ENCODE measurements around the gene ADGRD1.

Gene ADGRD1

DNA sequence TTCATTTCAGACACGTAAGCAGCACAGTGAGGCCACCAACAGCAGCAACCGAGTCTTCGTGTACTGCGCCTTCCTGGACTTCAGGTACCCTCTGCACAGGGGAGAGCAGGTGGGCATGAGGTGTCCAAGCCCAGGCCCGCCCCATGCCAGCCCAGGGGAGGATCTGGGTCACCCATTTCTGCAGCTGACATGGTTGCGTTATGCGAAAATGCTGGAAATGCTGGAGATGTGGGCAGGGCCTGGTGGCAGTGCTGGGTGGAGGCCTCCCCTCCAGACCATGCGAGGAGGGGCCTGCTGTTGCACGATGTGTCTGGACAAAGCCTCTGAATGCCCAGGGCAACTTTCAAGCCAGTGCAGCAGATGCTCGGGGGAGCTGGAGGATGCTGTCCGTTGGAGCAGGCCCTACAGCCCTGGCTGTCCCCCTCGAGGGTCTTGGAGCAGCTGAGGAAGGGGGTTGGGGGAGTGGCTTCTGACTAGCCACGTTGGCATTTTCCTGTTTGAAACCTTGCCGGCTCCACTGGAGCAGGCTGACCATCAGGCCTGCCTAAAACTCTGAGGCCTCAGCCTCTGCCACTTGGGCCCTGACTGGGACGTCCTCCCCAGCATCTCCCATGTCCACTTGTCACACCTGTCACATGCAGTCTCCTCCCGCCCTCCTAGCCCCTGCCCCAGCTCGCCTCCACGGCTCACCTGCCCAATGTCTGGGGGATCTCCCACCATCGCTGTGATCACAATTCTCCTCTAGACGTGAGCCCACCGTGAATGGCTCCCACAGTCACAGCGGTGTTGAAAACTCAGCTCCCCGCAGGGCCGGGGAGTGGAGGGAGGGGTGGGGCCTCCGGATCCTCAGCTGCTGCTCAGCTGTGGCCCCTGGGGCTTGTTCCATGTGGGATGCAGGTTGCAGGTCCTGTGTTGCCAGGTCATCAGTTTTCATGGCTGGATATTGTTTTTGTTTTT lies 123.4 kb downstream of the ADGRD1 start:
- no peak for DNase-seq

DNA sequence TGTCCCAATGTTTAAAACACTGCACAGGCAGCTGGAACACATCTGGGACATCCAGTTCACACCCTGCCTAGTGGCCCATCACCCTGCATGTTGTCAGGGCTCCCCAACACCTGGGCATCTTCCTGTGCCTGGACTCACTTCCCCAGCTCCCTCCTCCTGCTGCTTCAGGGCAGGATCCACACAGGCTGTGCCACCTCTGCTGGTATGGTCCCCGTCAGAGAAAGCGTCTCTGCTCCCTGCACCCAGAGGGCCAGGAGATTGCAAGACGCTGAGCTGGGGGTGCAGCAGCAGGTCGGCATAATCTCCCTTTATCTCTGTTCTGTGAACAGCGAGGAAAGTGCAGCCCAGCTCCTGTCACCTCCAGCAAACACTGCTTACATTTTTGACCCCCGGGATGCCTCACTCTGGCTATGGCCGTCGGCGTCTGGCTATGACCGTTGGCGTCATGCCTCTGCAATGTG lies 124.3 kb downstream of the ADGRD1 start:
- DNase-seq, result no peak

DNA sequence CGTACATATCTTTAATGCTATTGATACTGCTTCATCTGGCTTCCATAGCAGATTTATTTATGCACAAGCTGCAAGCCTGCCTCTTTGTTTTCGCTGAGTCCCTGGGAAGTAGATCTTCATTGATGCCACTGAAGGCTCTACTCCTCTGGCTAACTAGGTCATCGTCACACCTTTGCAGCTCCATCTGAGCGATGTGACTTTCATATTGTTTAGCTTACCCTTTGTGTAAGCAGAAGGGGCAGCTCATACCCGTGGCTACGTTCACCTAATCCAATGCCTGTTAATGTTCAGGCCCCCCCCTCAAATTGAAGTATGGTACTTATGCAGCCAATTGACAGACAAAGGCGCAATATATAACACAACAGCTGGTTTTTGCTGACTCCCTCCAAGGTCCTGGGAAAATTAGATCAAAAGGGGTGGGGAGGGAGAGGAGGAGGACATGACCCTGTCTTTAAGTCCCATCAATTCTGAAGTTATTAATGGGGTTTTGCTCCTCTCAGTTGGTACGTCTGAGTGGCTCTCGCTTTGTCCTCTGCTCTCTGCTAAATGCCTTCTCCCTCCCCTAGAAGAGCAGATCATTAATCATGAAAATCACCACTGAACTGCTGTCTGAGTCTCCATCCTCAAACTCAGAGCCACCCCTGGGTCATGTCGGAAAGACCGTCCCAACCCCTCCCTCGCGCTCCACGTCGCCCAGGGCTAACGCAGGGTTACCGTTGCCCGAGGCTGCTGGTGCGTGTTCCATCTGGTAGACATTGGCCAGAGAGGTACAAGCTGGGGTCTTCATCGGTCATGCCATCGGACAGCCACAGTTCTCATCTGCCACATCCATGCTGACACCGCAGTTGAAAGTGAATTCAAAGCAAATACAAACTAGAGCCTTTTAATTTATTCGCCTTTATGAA lies 128.8 kb downstream of the ADGRD1 start:
- no peak for DNase-seq

DNA sequence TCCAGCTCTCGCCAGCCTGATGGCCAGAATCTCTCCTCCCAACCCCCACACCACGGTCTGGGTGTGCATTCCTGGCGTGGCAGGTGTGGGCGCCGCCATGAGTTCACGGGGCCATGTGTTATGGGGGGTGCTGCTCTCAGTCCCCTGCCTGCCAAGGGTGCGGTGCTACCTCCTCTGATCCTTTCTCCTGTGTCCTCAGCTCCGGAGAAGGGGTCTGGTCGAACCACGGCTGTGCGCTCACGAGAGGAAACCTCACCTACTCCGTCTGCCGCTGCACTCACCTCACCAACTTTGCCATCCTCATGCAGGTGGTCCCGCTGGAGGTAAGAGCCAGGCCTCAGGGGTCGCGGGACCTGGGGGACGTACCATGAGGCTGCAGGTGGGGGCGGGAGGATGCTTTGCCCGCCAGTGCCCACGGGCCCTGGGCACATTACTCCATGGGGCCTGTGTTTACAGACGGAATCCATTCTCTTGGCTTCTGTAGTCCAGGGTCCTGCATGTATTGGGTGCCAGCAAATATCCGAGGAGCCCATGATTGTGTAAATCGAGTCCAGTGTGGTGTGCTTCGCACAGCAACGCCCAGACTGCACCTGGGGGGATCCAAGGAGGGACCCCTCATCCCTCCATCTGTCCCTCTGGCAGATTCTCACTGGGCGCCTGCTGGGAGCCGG lies 130.8 kb downstream of the ADGRD1 start:
- no peak for DNase-seq

DNA sequence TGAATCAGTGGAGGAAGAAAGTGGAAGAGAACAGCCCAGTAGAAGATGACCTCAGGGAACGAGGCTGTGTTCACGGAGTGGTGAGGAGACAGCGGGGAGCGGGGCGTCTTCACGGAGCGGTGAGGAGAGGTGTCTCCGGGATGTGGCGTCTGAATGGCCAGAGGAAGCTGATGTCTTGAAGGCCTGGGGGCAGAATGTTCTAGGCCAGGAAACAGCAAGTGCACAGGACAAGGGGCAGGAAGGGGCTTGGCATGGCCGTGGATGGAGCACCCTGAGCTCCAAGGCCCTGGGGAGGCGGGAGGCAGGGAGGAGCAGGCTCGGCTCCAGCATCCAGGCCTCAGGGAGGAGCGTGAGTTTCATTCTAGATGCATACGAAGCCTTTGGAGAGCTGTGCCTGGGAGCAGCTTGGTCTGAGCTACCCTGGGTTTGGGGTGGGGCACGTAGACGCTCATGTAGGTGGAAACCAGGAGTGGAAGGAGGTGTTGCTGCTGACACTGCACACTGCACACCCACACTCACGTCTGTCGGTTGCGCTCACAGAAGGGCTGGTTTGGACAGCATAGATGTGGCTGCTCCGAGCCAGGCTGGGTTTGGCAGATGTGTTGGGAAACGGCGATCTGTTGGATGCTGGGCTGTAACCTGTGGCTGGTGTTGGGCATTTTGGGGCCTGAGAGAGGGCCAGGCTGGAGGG lies 131.6 kb downstream of the ADGRD1 start:
- no peak for DNase-seq

DNA sequence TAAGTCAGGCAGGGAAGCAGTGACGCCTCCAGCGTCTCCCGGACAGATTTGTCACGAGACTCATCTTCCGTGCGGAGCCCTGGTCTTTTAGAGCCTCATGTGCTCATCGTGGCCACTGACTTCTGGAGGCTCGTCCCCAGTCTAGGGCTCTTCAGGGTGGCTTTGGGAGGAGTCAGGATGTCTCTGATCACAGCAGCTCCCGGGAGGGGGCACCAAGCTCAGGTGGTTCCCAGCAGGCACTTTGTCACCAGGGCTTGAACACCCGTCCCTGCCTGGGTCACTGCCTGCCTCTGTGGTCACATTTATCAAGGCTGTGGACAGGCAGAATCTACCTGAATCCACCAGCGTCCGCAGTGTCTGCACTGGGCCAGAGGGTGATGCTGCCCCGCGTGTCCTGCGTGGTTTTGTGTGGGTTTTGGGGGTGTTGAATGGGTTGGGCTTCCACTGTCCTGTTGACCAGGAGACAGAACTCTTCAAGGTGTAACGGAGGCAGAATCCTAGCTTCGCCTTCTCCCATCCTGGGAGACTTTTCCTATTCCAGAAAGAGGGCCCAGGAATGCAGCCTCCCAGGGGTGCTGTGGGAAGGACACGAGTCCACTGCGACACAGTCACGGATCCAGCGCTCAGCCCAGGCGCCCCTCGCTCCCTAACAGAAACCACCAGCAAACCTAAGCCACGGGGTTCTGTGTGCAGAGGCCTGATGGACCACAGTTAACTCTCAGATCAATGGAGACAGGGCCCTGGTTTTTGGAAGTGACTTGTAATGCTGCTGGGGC lies 132.3 kb downstream of the ADGRD1 start:
- no peak for DNase-seq

DNA sequence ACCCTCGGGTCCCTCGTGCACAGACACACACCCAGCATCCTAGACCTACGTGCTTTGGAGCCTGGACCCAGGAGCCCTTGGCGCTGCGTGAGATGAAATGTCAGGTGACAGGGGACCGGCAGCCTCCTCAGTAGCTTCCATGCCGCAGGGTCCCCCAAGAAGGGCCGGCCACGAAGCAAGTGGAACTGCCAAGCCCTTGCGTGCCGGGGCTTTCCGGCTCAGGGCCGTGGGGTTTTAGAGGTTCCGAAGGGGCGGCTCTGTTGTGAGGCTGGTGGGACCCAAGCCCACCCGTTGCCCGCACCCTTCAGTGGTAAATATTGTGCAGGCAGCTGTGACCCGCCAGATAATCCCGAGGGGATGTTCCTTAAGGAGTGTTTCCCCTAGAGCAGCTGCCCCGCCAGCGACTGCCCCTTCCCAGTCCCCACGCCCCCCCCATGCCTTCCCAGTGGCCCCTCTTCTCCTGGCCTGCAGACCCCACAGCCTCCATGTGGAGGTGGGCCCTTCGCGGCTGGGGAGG lies 133.7 kb downstream of the ADGRD1 start:
- DNase-seq, result no peak

DNA sequence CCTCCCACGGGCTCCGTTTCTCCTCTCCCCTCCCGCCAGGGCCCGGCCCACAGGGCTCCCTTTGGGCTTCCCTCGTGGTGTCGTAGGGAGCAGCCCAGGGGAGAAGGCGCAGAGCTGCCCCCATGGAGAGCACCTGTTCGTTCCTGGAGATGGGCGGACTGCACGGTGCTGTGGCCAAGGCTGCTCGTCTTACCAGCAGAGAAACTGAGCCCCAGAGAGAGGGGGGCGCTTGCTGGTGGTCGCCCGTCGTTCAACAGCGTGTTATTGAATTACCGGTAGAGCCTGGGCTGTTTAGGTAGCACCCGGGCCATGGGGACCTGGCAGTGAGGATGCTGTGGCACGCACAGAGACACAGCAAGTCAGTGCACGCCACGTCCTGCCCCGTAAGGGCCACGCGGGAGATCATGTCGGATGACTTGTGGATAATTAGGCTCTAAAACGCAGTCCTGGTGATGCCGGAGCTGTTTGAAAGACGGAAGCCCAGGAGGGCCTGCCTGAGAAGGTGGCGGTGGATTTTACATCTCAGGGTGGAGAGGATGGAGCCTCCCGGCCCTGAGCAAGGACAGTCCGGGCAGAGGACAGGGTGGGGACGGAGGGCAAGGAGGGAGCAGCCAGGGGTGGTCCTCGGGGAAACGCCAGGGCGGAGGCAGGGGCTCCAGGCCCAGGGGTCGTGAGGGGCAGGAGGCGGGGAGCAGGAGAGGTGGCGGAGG lies 134.4 kb downstream of the ADGRD1 start:
- no peak for DNase-seq

DNA sequence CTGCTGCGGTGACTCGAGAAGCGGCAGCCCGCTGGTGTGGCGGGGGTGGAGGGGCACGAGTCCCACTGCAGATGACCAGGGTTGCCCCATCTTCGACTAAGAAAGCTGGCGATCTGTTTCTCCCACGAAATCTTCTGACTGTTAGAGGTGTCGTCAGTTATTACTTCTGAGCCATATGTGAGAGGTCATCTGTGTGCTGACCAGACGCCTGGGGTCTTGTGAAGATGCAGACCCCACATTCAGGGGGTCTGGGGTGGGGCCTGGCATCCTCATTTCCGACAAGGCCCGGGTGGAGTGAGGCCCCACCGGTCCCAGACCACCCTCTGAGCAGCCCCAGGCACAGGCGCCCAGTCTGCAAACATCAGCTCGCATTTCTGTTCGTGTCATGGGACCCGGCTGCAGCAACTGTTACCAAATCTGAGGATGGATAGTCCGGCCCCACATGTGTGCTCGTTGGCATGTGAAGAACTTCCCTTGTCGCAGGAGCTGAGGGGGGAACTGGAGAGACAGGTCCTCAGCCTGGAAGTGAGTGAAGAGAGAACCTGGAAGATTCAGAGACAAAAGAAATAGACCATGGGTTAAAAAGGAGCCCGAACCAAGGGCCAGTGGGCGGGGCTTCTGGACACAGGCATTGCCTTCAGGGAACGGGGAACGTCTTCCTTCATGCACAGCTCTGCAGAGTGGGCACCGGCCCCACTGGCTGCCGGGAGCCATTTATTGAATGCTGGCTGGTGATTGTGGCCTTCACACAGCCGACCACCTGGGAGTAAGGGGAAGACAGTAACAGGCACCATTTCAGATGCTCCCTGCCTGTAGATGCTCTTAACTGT lies 135.2 kb downstream of the ADGRD1 start:
- DNase-seq, result no peak

DNA sequence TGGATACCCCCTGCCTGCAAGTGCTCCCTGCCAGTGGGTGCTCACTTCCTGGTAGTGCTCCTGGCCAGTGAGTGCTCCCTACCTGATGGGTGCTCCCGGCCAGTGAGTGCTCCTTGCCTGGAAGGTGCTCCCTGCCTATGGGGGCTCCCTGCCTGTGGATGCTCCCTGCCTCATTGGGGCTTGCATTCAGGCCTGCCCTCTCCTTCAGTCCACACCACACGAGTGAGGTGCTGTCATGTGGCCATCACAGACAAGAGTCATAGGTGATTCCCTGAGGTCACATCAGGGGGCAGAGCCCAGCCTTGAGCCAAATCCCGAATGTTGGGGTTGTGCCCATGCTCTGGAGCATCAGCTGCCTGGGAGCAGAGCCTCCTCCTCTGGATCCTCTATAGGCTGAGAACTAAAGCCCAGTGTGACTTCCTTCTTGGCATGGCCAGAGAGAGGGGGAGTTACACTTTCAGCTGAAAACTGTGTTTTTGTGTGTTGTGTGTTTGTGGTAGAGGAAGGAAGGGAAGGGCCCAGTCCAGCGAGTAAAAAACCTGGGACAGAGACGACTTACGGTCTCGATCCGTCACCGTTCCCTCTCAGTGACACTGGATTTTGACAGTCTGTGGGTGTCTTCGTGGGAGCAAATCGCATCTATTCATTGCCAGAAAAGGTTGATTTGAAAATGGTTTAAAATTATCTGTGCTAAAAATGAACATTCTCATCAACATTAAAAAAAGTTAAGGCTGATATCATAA lies 136.0 kb downstream of the ADGRD1 start:
- no peak for DNase-seq

DNA sequence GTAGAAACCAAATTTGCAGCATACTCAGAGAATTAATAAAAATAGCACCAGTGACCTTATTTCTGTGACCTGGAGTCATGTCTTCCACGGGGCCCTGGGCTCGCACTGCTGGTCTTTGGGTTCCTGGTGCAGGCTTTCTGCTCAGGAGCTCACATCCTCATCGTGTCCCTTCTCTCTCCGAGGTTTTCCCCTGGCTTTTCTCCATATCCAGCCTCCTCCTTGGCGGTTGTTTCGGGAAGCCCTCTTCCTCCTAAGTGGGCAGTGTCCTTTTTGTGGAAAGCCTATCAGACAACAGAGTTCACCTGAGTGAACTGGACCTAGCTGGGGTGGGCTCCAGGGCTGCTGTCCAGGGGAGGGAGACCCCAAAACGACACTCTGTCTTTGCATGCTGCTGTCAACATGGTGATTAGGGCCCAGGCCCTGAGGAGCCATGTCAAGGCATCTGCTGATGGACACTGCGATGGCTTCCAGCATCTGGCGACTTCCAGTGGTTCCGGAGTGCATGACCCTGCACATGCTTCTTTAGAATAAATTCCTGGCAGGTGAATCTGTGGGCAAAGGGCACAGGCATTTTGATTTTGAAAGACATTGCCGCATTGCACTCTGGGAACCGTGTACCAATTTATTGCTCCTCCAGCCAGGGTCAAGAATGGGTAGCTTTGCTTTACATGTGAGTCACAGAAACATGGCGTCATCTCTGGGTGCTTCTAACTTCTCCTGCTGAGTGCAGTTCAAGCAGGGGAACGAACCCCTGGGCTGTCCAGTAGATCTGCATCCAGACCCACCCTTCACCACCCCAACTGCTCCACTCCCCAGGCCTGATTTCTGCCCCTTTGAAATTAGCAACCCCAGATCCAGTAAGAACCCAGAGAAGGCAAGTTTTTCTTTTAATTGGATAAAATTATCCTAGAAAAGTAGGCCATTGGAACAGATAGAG lies 136.8 kb downstream of the ADGRD1 start:
- no peak for DNase-seq

DNA sequence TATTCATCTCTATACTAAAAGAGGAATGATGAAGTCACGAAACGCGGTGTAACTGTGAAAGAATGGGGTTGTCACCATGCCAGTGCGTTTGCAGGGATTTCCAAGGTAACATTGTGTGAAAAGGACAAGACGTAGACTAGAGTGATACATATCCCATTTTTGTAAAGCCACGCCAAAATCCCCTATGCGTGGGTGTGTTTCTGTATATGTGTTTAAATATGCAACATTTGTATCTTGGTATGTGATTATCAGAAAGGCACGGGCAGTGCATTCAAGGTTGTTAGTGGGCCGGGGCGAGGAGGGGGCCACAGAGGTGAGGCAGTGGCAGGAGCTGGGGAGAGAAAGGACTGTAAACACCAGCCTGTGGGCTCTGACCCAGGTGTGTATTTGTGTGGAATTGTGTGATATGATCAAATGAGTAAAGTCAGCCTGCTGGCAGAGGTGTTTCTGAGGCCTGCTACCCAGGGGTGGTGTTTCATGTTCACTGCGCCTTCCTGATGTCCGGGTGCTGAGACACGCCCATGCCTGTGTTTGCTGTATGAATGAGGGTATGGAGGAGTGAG lies 137.8 kb downstream of the ADGRD1 start:
- peak; percentile 50 for DNase-seq

DNA sequence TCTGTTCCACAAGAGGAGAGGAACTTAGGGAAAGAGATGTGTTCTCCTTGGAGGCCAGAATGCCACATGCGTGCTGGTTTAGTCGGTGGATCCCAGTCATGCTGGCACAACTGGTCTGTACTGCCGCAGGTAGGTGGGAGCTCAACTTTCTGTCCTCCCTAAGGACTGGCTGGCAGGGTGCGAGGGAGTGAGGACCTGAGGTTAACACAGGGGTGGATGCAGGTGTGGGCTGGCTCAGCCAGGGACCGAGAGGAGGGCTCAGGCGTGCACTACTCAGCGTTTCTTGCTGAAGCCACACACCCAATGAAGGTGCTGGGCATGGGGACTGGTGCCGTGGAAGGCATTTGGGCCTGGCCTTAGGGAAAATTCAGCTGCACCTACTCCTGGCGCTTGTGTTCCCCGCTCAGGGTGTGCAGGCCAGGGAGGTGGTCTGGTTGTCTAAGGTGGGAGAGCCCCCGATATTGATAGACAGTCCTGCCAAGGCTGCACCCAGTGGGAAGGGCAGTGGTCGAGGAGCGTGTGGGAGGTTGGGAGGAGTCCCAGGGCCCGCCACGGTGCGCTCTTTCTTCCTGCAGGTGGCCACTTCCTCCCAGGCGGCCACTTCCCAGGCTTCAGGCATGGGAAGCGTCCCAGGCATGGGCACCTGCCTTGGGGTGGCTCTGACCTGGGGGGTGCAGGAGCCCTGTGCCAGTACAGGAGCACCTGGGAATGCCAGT lies 138.4 kb downstream of the ADGRD1 start:
- DNase-seq, result no peak

DNA sequence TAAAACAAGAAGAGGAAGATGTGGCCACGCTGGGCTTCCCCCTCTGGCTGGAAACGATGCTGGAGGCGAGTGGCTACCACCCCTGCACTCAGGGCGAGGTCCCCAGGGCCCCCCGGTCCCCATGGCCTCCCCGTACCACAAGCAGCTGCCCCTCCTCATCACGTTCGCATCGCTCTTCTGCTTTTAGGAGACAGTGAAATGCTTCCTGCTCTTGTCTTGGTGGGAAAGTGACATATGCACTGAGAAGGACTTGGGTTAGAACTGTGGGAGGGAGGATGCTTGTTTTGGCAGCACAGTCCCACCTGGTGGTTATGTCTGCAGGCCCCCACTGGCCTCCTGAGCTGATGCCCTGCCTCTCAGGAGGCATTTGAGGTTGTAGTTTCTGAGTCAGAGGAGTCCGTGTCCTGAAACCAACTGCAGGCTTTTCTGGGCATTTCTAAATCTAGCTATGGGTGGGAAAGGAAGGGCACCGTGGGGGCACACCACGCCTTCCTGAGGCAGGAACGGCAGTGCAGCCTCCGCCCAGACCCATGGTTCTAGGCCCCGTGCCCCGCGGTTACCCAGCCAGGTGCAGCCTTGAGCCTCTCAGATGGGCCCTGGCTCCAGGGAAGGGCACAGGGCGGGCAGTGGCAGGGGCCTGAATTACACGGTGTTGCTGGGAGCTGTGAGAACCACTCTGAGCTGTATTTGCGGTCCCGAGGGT lies 139.3 kb downstream of the ADGRD1 start:
- peak; percentile 14 for DNase-seq

DNA sequence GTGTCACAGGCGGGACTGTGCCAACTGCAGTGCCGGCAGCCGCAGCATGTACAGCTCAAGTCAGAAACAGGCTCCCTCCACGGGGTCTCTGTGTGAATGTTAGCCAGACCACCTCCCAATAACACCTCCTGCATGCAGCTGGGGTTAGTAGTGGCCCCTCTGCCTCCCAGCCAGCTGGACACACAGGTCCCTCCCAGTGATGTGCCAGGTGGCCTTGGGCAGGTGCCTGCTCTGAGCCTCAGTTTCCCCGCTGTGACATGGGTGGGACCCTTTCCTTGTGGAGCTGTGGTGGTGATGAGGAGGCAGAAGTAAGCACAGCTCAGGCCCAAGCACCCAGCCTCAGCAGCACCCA lies 139.9 kb downstream of the ADGRD1 start:
- no peak for DNase-seq

Data from stimulated activated CD4-positive, alpha-beta T cell treated with anti-CD3 and anti-CD28 coated beads, Interleukin-4, amount 100 ng/mL, for 24 hours (primary cell).